ENCODE measurements around the gene KLK13. TPM values are rescaled to one million over a fixed set of nuclear protein-coding genes. Genes with fewer than 3 reads are reported as not detected.

Gene KLK13
- total RNA-seq, 2 experiments from 2014 or later, result not detected

GRCh38 chr19:51100601-51101000, 35.7 kb upstream of the KLK13 start:
- Mint-ChIP-seq H3K27ac (no peak overlapping the region), H3K4me3 (no peak overlapping the region), H3K36me3 (ENCODE audit: low read depth) (peaks cover 40% of the 10 kb centered on the region), H3K4me1 (peaks cover 31% of the 10 kb centered on the region), H3K27me3 (no peaks in the 10 kb centered on the region), H3K9me3 (ENCODE audit: low read depth) (no peaks in the 10 kb centered on the region)
- no peak for DNase-seq
- ChIA-PET CTCF (interaction anchor here (1.5 kb wide), 1 partner anchor 178 kb away, joined by 4 read pairs; no protein-coding TSS in a partner anchor), POLR2A (interaction anchor here (0.7 kb wide), 1 partner anchor 13 kb away, joined by 3 read pairs; no protein-coding TSS in a partner anchor)
- intact Hi-C loops (cut with DNase I, micrococcal nuclease), result no loop called here
- ATAC-seq, result no peak

GRCh38 chr19:51099047-51099382, 34.1 kb upstream of the KLK13 start:
- intact Hi-C loops (cut with DNase I, micrococcal nuclease), result no loop called here
- H3K36me3 Mint-ChIP-seq (ENCODE audit: low read depth), result peaks cover 31% of the 10 kb centered on the region

GRCh38 chr19:51098365-51099046, 33.6 kb upstream of the KLK13 start:
- POLR2A ChIA-PET, result no interaction called here

More at GRCh38 chr19:51099047-51099382, 34.1 kb upstream of the KLK13 start:
- Mint-ChIP-seq H3K27me3 (no peaks in the 10 kb centered on the region), H3K9me3 (ENCODE audit: low read depth) (no peaks in the 10 kb centered on the region), H3K4me1 (peaks cover 28% of the 10 kb centered on the region), H3K27ac (no peak overlapping the region), H3K4me3 (no peak overlapping the region)
- POLR2A ChIA-PET, result no interaction called here
- ATAC-seq (no peak), DNase-seq (no peak)
- CTCF ChIA-PET, result no interaction called here

GRCh38 chr19:51097796-51098195, 32.9 kb upstream of the KLK13 start:
- H3K27me3 Mint-ChIP-seq, result no peaks in the 10 kb centered on the region
- H3K36me3 Mint-ChIP-seq (ENCODE audit: low read depth), result peaks cover 24% of the 10 kb centered on the region
- no peak for DNase-seq
- H3K4me1 Mint-ChIP-seq, result peaks cover 25% of the 10 kb centered on the region
- ChIA-PET POLR2A (no interaction called here), CTCF (interaction anchor here (1.8 kb wide), 1 partner anchor 36 kb away, joined by 4 read pairs; no protein-coding TSS in a partner anchor)
- H3K27ac Mint-ChIP-seq, result no peak overlapping the region
- no peak overlapping the region for H3K4me3 Mint-ChIP-seq
- intact Hi-C loops (cut with DNase I, micrococcal nuclease), result loop anchor here in 1 of 2 experiments (1.0 kb wide), 1 partner anchor 168 kb away; no protein-coding TSS in a partner anchor
- no peaks in the 10 kb centered on the region for H3K9me3 Mint-ChIP-seq (ENCODE audit: low read depth)
- no peak for ATAC-seq

More at GRCh38 chr19:51098365-51099046, 33.6 kb upstream of the KLK13 start:
- Mint-ChIP-seq H3K4me3 (no peak overlapping the region), H3K9me3 (ENCODE audit: low read depth) (no peaks in the 10 kb centered on the region), H3K4me1 (peaks cover 26% of the 10 kb centered on the region), H3K36me3 (ENCODE audit: low read depth) (peaks cover 27% of the 10 kb centered on the region), H3K27ac (no peak overlapping the region), H3K27me3 (no peaks in the 10 kb centered on the region)
- DNase-seq (peak; percentile 47), ATAC-seq (peak; percentile 66)
- intact Hi-C loops (cut with DNase I, micrococcal nuclease), result no loop called here
- CTCF ChIA-PET, result no interaction called here

GRCh38 chr19:51097166-51097738, 32.4 kb upstream of the KLK13 start:
- H3K27ac Mint-ChIP-seq, result no peak overlapping the region
- H3K4me3 Mint-ChIP-seq, result no peak overlapping the region
- H3K9me3 Mint-ChIP-seq (ENCODE audit: low read depth), result no peaks in the 10 kb centered on the region
- intact Hi-C loops (cut with DNase I, micrococcal nuclease), result loop anchor here in 1 of 2 experiments (1.0 kb wide), 1 partner anchor 168 kb away; no protein-coding TSS in a partner anchor
- ATAC-seq (peak; percentile 67), DNase-seq (peak; percentile 87)
- H3K27me3 Mint-ChIP-seq, result no peaks in the 10 kb centered on the region
- peaks cover 18% of the 10 kb centered on the region for H3K36me3 Mint-ChIP-seq (ENCODE audit: low read depth)
- ChIA-PET POLR2A (no interaction called here), CTCF (interaction anchor here (0.7 to 1.8 kb wide), 10 partner anchors 10 to 320 kb away, joined by 3 to 7 read pairs (median 4); no protein-coding TSS in a partner anchor)
- peaks cover 20% of the 10 kb centered on the region for H3K4me1 Mint-ChIP-seq

- CTCF ChIA-PET, result interaction anchor here (0.6 to 1.8 kb wide), 15 partner anchors 8 to 320 kb away, joined by 3 to 7 read pairs (median 3); no protein-coding TSS in a partner anchor
- no peak for ATAC-seq
- POLR2A ChIA-PET, result no interaction called here
- peaks cover 17% of the 10 kb centered on the region for H3K4me1 Mint-ChIP-seq
- intact Hi-C loops (cut with DNase I, micrococcal nuclease), result loop anchor here in 1 of 2 experiments (1.0 kb wide), 1 partner anchor 167 kb away; no protein-coding TSS in a partner anchor
- H3K27me3 Mint-ChIP-seq, result no peaks in the 10 kb centered on the region
- no peaks in the 10 kb centered on the region for H3K9me3 Mint-ChIP-seq (ENCODE audit: low read depth)
- DNase-seq, result no peak
- peaks cover 16% of the 10 kb centered on the region for H3K36me3 Mint-ChIP-seq (ENCODE audit: low read depth)
- no peak overlapping the region for H3K4me3 Mint-ChIP-seq
- no peak overlapping the region for H3K27ac Mint-ChIP-seq
These were observed 31.7 kb upstream of the KLK13 start for GRCh38 chr19:51096473-51097165.

GRCh38 chr19:51094696-51095279, 29.9 kb upstream of the KLK13 start:
- Mint-ChIP-seq H3K27ac (no peak overlapping the region), H3K27me3 (no peaks in the 10 kb centered on the region), H3K36me3 (ENCODE audit: low read depth) (peaks cover 10% of the 10 kb centered on the region), H3K9me3 (ENCODE audit: low read depth) (no peaks in the 10 kb centered on the region), H3K4me3 (no peak overlapping the region), H3K4me1 (peaks cover 15% of the 10 kb centered on the region)
- ChIA-PET POLR2A (no interaction called here), CTCF (interaction anchor here (1.0 to 3.7 kb wide), 3 partner anchors 34 to 74 kb away, joined by 3 to 10 read pairs (median 3); no protein-coding TSS in a partner anchor)
- intact Hi-C loops (cut with DNase I, micrococcal nuclease), result loop anchor here in 1 of 2 experiments (1.0 kb wide), 2 partner anchors 73 to 164 kb away; no protein-coding TSS in a partner anchor
- no peak for ATAC-seq
- peak; percentile 68 for DNase-seq

GRCh38 chr19:51093510-51094345, 28.8 kb upstream of the KLK13 start:
- H3K9me3 Mint-ChIP-seq (ENCODE audit: low read depth), result no peaks in the 10 kb centered on the region
- no peaks in the 10 kb centered on the region for H3K27me3 Mint-ChIP-seq
- peaks cover 12% of the 10 kb centered on the region for H3K4me1 Mint-ChIP-seq
- H3K27ac Mint-ChIP-seq, result no peak overlapping the region
- peaks cover 10% of the 10 kb centered on the region for H3K36me3 Mint-ChIP-seq (ENCODE audit: low read depth)
- intact Hi-C loops (cut with DNase I, micrococcal nuclease), result loop anchor here (1.0 to 2.0 kb wide), 3 partner anchors 72 to 163 kb away; no protein-coding TSS in a partner anchor
- POLR2A ChIA-PET, result no interaction called here
- ATAC-seq (no peak), DNase-seq (no peak)
- CTCF ChIA-PET, result interaction anchor here (0.5 to 3.7 kb wide), 5 partner anchors 8 to 251 kb away, joined by 3 to 10 read pairs (median 3); no protein-coding TSS in a partner anchor
- no peak overlapping the region for H3K4me3 Mint-ChIP-seq

GRCh38 chr19:51093101-51093500, 28.2 kb upstream of the KLK13 start:
- no peak for ATAC-seq
- Mint-ChIP-seq H3K36me3 (ENCODE audit: low read depth) (peaks cover 10% of the 10 kb centered on the region), H3K9me3 (ENCODE audit: low read depth) (no peaks in the 10 kb centered on the region), H3K27ac (no peak overlapping the region), H3K4me3 (no peak overlapping the region), H3K27me3 (no peaks in the 10 kb centered on the region), H3K4me1 (peaks cover 12% of the 10 kb centered on the region)
- intact Hi-C loops (cut with DNase I, micrococcal nuclease), result loop anchor here in 1 of 2 experiments (2.0 kb wide), 1 partner anchor 162 kb away; no protein-coding TSS in a partner anchor
- POLR2A ChIA-PET, result no interaction called here
- CTCF ChIA-PET, result interaction anchor here (0.7 to 3.7 kb wide), 2 partner anchors 8 to 73 kb away, joined by 3 to 10 read pairs; no protein-coding TSS in a partner anchor
- DNase-seq, result no peak
